CMK (cell line): ENCODE data around the gene SLC6A6.

Source experiments
- DNase-seq: peaks from one replicate; pipeline ENCODE4 v3.0.0-alpha.2; 2010; ENCODE audit warnings: low read depth

SLC6A6 gene

DNA sequence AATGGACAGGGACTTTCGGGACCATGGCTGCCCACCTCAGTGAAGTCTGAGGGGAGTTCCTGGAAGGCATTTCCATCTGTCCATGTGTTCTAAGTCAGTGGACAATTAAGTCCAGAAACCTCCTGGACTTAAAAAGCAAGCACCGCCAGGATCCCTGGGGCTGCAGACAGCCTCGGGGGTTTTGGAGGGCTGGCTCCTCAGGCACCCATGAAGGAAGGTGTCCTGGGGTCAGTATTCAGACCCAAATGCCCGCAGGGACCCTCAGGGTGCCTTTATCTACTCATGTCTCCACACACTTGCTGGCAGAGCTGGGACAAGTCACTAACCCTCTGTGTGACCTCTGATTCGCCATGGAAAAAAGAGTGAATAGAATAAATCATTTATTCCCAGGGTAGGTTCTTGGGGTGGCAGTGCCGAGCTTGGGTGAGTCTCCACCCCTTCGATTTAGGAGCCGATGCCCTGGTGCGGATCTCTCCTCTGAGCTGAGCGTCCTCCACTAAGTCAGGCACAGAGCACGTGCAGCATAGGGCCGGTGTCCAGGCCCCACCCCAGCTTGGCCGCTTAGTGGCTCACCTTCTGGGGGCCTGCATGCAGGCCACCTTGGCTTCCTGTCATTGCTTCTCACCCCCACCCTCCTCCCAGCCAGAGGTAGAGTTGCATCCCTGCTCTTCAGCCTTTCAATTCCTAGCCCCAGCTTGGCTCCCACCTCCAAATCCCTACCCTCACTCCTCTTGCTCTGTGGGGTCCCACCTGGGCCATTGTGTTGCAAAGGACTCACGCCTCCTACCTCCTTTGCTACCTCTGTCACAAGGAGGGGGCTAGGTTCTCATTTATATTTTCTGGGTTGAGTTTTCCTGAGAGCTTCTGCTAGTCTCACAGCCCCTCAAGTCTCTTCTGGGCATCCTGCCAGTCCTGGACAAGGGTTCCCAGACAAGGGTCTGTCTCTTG, 19.9 kb downstream of the SLC6A6 start:
- no peak for DNase-seq

DNA sequence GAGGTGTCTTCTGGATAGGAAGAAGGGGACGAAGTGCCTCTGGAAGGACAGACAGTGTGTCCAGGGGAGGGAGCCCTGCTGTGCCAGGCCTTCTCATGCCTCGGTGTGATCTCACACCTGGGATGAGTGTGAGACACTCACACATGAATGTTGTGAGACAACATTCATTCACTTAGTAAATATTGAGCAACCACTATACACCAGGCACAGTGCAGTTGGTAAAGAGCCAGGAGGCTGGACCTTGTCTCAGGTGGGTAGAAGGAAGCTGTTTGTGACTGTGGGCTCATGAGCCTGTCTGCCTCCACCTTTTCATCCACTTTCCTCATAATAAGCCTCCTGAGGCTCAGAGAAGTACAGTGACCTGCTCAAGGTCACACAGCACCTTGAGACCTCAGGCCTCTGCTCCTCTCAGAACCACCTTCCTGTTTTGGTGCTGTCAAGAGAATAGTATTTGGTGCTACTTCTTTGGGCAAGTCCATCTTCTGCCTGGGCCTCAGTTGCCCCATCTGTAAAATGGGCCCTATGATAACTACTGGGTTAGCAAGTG, 20.9 kb downstream of the SLC6A6 start:
- DNase-seq = no peak

DNA sequence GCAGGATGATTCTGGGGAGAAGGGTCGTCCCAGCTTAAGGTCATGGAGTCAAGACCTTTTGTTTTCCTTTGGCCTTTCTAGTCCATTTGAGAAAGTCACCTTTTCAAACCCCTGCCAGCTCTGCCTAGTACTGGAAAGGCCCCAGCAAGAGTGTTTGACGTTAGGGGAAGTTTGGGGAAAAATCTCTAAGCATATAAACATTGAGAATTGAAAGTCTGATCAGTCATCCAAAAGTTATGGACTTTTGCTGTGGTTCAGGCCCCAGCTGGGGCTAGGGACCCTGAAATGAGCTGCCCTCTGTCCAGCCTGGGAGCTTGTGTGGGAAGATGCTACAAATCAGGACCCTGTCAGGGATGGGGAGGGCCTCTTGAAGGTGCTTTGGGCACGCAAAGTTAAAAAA, 21.6 kb downstream of the SLC6A6 start:
- DNase-seq = no peak

DNA sequence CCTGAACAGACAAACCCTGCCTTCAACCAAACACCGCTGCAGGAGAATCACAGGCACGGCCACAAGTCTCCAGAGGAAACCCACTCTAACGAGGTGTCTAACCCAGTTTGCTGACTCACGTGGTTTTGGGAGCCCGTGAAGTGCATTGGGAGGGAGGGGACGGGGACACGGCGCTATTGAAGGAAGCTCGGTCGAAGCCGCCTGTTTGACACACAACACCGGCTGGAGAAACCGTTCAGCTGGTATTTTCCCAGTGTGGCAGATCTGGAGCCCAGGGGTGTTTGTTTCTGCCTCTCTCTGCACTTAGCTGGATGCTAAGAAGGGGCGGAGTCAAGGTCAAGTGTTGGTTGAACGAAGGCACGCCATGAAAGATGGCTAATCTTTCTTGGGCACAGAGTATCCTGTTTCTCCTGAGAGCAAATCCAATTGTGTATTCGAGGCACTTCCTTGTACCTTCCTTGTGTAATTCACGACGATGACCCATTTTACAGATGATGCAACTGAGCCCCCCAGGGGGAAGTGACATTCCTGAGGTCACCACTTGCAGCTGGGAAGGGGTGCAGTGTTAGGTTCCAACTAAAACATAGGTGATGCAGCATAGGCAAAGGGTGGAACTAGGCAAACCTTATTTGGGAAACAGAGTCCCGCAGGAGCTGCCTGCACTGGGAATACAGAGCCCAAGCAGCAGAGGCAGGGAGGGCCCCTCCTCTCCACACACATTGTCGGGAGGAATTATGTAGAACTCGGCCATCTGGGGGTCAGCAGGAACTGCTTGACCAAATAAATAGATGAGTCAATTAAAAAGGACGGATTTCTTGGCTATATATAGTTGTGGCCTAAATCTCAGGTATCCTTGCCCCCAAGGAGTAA, 22.5 kb downstream of the SLC6A6 start:
- DNase-seq = no peak

DNA sequence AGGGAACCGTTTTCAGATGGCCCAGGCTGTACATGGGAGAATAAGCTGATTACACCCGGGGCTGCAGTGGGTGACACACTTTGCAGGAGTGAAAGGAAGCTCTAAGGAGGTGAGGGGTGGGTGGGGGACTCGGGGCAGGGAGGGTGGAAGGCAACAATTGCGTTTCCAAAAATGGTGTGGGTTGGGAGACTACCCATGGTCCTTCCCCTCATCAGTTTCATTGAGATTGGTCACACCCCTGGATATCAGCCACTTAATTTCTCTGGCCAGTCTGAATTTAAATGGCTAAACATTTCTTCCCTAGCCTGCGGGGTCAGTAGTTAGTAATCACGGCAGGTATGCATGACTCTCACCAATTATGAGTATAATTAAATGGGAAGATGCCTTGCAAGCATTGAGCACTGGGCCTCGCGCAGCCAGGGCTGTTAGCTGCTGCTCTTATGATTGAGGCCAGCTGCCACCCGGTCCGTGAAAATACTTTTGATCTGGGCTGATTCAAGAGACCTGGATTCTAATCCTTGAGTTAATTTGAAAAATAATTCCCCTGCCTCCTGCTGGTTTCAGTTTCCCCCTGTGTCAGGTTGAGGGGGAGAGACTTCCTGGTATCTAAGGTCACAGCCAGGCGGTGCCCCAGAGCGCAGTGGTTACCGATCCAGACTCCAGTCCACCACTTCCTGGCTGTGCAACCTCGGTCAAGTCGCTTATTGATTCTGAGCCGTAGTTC, 23.3 kb downstream of the SLC6A6 start:
- DNase-seq = peak; percentile 33

DNA sequence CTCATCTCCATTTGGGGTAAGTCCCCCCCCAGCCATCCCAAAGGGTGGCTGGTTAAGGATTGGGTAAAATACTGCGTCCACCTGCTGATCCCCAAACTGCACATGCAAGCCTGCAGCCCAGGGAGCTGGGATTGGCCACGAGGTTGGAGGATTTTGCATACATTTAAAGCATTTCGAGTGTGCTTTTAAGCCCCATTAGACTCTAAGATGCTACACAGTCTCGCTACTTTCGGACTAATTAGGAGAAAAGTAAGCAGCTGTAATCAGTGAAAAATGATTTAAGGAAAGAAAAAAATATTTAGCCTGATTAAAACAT, 23.9 kb downstream of the SLC6A6 start:
- no peak for DNase-seq

DNA sequence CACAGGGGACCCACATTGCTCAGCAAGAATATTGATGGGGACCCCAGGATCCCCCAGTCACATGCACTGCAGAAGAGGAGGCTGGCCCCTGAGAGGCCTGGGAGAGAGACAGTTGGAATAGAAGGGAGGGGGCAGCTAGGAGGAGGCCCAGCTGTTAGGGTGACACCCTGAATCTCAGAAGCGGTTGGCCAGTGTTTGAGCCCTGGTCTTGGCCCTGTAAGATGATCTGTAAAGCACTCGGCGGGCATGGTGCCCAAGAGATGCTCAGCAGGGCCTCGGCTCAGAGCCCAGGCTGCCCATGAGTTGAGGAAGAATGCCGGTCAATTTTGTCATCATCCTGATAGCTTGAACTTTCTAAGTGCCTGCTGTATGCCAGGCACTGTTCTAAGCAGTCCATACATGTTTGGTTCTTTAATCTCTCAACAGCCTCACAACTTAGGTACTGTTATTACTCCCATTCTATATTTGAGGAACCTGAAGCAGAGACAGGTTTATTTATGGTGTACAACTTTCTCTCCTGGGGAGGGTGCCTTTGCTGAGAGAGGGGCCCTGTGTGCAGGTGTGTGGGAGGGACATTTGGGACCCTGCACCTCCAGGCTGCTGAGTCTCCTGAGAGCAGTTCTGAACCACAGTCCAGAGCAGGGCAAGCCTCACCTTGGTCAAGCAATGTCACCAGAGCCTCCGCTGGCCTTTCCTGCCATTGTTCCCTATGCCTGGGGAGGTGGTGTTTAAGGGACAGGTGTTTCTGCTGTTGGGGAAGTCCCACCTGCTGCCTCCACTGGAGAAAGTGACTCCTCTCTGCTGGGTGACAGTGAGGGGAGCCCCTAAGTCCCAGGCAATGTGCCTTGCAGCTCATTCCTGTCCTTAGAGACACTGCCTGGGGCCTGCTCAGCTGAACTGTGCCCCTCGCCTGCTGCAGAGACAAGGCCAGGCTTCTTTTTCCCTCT, 26.0 kb downstream of the SLC6A6 start:
- DNase-seq = no peak

DNA sequence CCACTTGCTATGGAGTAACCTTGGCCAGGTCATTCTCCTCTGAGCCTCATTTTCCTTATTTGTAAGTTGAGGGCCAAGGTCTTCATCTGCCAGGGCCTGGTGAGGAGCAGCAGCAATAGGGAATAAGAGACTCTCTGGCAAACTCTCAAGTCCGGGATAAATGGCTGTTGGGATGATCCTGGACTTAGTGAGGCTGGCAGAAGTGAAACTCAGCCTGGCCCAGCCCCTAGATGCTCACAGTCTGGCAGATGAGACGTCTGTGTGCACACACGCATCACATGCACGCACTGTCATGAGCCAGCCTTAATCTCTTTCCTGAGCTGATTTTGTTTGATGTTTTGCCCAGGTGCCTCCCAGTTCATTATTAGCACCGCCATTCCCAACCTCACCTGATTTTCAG, 26.8 kb downstream of the SLC6A6 start:
- DNase-seq = no peak

DNA sequence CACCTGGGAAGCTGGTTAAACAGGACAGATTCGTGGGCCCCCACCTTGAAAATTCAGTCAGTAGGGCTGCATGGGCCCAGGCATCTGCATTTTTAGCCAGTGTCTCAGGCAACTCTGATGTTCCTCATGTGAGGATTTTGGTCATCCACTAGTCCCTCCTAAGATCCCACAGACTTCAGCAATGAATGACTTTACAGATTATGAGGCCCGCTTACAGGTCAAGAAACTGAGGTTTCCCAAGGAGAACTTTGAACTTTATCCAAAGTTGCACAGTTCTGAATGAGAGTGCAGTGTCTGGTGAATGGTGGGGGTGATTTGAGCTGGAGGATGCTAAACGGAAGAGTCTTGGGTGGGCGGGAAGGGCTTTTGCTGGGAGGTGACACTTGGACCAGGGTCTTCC, 27.2 kb downstream of the SLC6A6 start:
- DNase-seq = no peak

DNA sequence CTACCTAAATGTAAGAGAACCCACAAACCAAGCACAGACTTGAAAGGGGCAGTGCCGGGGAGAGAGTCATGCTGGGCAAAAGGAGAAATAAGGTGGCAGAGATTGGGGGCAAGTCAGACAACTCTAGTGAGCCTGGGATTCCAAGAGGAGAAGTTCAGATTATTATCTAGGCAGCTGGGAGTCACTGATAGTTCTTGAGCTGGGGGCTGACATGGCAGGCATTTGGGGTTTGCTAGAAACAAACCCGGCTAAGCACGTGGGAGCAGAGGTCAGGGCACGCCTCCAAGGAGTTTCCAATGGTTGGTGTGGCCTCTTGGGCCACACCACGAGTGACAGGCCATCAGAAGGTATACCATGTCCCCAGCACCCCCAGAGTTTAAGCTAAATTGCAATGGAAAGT, 27.6 kb downstream of the SLC6A6 start:
- DNase-seq = no peak

DNA sequence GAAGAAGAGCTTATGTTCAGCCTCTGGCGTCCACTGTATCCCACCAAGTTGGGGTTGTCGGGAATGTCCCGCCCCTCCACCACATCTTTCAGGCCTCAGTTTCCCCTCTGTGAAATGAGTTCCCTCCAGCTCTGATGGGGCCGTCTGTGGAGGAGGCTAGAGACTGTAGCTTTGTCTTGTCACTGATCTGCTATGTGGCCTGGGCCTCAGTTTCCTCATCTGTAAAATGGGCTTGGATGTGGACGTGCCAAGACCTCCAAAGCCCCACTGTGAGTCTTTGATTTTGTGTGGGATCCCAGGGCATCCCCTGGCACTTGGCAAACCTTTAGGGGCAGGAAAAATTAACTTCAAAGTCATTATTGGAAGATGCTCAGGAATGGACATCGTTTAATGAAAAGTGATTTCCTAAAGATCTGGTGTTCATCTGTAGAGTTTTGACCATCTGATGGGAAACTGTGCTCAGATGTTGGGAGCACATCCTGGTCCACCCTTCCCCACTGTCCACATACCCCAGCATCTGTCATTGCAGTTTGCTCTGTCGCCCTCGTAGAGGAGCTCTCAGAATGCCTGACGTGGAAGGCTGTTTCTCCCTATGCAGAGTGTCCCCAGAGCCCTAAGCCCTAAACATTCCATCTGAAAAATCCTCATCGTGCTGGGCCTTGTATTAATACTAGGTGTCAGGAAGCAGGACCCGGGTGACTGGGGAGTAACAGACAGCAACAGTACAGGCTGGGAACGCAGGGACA, 28.5 kb downstream of the SLC6A6 start:
- DNase-seq = no peak

DNA sequence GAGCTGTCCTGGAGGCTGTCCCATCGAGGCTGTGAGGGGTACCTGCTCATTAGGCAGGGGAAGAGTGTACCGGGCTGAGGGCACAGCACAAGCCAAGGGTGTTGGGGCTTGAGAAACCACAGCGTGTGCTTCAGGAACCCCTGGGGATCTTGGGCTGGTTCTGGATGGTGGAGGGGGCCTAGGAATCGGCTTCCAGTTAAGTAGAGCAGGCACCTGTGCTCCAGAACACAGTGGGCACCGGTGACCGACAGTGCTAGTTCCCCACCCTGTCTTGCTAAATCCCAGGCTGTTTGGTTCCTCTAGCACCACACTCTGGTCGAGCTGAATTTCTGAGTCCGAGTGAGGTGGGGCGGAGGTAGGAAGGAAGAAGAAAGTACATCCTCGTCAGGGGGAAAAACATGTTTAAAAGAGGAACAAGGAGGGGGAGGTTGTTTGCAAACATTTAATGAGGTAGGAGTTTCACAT, 29.1 kb downstream of the SLC6A6 start:
- DNase-seq = peak; percentile 36

DNA sequence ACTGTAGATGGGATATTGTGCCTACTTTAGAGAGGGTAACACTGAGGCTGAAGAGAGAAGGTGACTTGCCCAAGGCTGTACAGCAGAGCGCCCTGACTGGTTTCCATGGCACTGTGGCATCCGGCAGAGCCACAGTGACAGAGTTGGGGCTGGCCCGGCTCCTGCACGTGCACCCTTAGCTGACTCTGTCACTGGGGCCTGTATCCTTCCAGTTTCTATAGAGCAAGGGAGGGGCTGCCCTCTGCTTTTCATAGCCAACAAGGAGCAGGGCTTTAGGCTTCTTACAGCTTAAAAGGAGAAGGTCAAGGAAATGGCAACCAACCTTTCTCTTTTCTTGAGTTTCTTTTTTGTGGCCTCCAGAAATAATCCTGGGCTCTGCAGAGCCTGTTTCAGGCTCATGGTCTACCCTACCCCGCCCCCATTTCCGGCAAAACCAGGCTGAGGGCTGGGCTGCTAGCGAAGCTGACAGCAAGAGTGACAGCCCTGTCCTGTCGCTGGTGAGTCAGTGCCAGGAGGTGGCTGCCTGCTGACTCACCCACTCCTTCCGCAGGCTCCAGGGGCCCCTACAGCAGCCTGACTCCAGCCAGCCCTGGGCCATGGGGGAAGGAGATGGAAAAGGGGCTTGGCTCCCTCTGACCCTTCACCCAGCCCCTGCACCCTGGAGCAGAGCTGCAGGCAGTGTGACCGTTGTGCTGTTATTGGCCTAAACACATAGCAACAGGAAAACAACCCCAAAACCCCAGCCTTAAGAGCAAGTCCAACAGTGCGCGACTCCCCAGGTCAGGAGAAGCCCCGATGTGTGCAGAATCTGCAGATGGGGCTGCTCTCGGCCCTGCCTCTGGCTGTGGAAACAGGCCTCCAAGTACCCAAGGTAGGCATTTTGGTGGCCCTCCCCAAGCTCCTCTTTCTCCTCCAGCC, 29.8 kb downstream of the SLC6A6 start:
- DNase-seq = peak; percentile 76

DNA sequence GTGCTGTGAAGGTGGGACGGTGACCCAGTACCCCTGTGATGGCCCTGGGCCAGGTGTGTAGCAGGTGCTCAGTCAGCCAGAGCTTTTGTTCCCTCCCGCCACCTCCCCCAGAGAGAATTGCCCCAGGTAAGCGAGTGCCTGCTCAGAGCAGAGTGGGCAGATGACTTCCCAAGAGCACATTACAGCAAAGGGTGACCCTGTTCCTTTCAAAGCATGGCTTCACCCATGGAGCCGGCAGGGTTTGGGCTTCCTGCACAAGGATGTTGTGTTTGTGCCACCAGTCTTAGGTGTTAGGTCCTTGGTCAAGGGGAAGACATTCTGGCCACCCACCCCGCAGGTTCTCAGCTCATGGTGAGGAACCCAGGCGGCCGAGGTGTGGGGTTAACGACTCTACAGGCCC, 30.7 kb downstream of the SLC6A6 start:
- DNase-seq = no peak

DNA sequence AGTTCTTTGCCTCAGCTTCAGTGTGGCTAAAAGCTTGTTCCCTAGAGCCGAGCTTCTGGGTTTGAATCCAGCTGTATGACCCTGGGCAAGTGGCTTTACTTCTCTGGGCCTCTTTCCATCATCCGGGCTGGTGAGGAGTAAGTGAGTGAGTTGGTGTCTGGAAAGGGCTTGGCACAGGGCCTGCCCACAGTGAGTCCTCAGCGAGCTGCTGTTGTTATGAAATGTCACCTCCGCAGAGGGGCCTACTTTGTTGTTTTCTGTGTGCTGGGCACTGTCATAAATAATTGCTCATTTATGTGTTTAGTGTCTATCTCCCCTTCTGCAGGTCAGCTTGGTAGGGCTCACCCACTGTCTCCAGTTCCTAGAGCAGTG, 31.7 kb downstream of the SLC6A6 start:
- no peak for DNase-seq

DNA sequence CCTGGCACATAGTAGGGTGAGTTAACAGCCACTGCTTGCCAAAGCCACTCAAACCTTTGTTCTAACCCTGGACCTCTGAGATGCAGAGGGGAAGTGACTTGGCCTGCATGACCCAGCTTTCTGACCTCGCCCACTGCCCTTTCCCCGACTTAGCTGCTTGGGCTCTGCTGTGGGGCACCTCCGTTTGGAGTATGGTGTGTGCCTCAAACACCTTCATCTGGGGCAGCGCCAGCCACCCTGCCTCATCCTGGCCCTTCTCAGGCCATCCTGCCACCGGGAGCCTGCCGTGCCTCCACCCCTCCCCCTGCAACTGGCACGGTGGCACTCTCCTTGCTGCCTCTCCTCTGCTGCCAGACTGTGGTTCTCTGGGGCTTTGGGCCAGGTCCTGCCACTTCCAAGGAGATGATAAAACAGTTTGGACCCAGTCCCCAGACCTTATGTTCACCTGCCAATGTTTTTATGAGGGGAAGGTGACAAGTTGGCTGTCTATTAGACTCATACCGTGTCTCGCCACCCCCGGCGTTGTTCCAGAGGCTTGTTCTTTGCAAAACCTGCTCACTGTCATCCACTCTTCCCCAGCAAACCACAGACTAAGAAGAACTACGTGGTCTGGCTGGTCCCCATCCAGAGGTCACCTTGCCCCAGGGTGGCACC, 32.2 kb downstream of the SLC6A6 start:
- DNase-seq = no peak

DNA sequence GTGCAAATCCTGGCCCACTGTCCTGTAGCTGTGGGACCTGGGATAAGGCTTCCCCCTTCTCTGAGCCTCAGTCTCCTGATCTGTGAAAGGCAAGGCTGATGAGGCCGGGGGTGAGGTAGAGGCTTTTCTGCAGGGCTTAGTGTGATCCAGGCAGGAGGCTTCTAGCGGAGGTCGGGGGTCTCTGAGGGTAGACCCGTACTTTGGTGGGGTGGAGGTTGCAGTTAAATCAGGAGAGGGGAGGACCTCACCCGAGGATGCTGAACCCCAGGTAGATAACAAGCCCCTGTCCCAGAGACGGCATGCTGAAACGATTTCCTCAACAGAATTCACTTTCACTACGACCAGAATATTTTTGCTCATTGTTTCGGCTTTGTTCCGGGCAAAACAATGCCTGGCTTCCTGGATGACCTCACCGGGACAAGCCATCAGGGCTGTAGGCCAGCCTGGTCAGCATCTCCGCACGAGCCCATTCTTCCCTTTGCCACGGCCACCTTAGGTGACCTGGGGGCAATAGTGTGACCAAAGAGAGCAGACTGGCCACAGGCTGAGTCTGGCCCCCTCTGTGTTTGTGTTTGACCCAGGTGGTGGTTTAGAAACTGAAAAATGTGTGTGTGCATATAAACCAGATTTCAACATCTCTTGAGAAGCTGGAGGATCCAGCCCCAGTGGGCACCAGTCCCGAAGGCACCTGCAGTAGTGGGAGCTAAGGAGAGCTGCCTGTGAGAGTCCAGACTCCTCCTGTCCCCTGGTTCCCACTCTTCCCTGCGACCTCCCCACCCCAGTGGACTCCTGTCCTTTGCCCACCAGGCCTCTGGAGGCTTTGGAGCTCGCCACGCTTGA, 33.0 kb downstream of the SLC6A6 start:
- DNase-seq = no peak

DNA sequence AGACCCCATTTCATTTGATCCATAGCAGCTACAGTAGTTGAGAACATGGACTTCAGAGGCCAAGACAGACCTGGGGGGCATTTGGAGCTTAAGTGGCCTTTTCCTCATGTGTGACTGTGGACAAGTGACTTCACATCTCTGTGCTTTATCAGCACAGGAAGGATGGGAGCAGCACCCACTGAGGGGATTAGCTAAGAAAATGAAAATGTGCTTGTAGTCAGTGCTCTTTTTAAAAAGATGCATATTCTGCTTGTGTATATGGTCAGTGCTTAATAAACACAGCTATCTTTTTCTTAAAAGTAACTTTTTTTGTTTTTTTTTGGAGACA, 34.5 kb downstream of the SLC6A6 start:
- DNase-seq = no peak
